ENCODE results near the gene MT1X.
"Not testable (repeated sequence)": the region's sequence is repeated elsewhere in the genome, so short reads cannot be mapped to it uniquely, and the experiment has no call there.

Gene MT1X

GRCh38 chr16:56713794-56714193 is 31.5 kb downstream of the MT1X start:
- no peak for DNase-seq (ENCODE audit: low read depth)

GRCh38 chr16:56715126-56715525 is 32.9 kb downstream of the MT1X start:
- no peak for DNase-seq (ENCODE audit: low read depth)

- DNase-seq (ENCODE audit: low read depth): no peak
Observed at GRCh38 chr16:56716761-56717160, 34.5 kb downstream of the MT1X start.

- DNase-seq (ENCODE audit: low read depth): not testable (repeated sequence)
Observed at GRCh38 chr16:56717532-56717931, 35.3 kb downstream of the MT1X start.

- DNase-seq (ENCODE audit: low read depth): no peak
Observed at GRCh38 chr16:56722200-56722842, 40.1 kb downstream of the MT1X start.

GRCh38 chr16:56724191-56724590 is 41.9 kb downstream of the MT1X start:
- no peak for DNase-seq (ENCODE audit: low read depth)

GRCh38 chr16:56726283-56726682 is 44.0 kb downstream of the MT1X start:
- no peak for DNase-seq (ENCODE audit: low read depth)

GRCh38 chr16:56726926-56727325 is 44.7 kb downstream of the MT1X start:
- no peak for DNase-seq (ENCODE audit: low read depth)

GRCh38 chr16:56728027-56728426 is 45.8 kb downstream of the MT1X start:
- DNase-seq (ENCODE audit: low read depth): no peak

GRCh38 chr16:56728980-56729734 is 46.9 kb downstream of the MT1X start:
- DNase-seq (ENCODE audit: low read depth): no peak

- DNase-seq (ENCODE audit: low read depth): peak; percentile 86
Observed at GRCh38 chr16:56729735-56730662, 47.7 kb downstream of the MT1X start, which contains the start of gene NUP93. Gene NUP93, plus strand, starts transcription at chr16:56730129. Its CDS starts 18,119 bp downstream, at chr16:56748248.

GRCh38 chr16:56732366-56732765 is 50.1 kb downstream of the MT1X start:
- no peak for DNase-seq (ENCODE audit: low read depth)

GRCh38 chr16:56732832-56733231 is 50.6 kb downstream of the MT1X start:
- peak; percentile 11 for DNase-seq (ENCODE audit: low read depth)

All from stimulated activated CD4-positive, alpha-beta T cell treated with anti-CD3 and anti-CD28 coated beads, Interleukin-2, amount 100 ng/mL, for 4 hours (primary cell).